PC-3 (cell line): ENCODE measurements around the gene JADE1. TPM values are rescaled to one million over a fixed set of nuclear protein-coding genes. Genes with fewer than 3 reads are reported as not detected.
A peak's percentile ranks its signal among the peaks of the same experiment; 100 is the strongest.

ENCODE experiments used
- ATAC-seq: fragments of 200-7000 bp; cut with Tn5 transposase; 2 replicates; pipeline ENCODE4 v1.9.1; 2020; ENCODE audit warnings: mild to moderate bottlenecking, moderate library complexity
- BruUV-seq: library from RNA; stranded (reverse); fragments of 400-500 nt; replicated peaks from 2 replicates; lab custom pipeline; 2021; lab: Mats Ljungman, UMichigan
- CTCF ChIA-PET: fragments of 300-600 bp; sonication (Branson Sonifier 250); formaldehyde crosslinking; loops from one replicate; lab custom pipeline; 2022; ENCODE audit warnings: antibody characterized with exemption; lab: Charles Lee
- POLR2A ChIA-PET: fragments of 300-600 bp; sonication (Branson Sonifier 250); formaldehyde crosslinking; loops from one replicate; lab custom pipeline; 2022; ENCODE audit warnings: antibody characterized with exemption; ENCODE audit not compliant: unreplicated experiment; lab: Charles Lee
- DNase-seq: peaks from one replicate; pipeline ENCODE4 v3.0.0-alpha.2; 2015
- H2AFZ ChIP-seq: fragments of 300-600 bp; sonication (generic); 2 replicates; pipeline ENCODE4 v1.6.0; 2016; ENCODE audit warnings: antibody characterized with exemption, low read length
- H3F3A ChIP-seq: fragments of 300-600 bp; sonication (generic); one replicate; pipeline ENCODE4 v1.6.0; 2017; ENCODE audit warnings: antibody characterized with exemption, low read length, control low read depth, mild to moderate bottlenecking; ENCODE audit not compliant: unreplicated experiment
- H3K27ac ChIP-seq: fragments of 300-600 bp; sonication (generic); 2 replicates; pipeline ENCODE4 v1.5.1; 2016; ENCODE audit warnings: mild to moderate bottlenecking, low read length
- H3K27me3 ChIP-seq: fragments of 300-600 bp; sonication (generic); 2 replicates; pipeline ENCODE4 v1.6.1; 2016; ENCODE audit warnings: low read length, mixed read lengths
- H3K36me3 ChIP-seq: fragments of 300-600 bp; sonication (generic); 2 replicates; pipeline ENCODE4 v1.6.1; 2016; ENCODE audit warnings: low read depth, mixed run types, low read length, mixed read lengths
- H3K4me1 ChIP-seq: fragments of 300-600 bp; sonication (generic); 2 replicates; pipeline ENCODE4 v1.5.1; 2016; ENCODE audit warnings: low read length; ENCODE audit not compliant: insufficient read depth
- H3K4me2 ChIP-seq: fragments of 300-600 bp; sonication (generic); 2 replicates; pipeline ENCODE4 v1.6.0; 2016; ENCODE audit warnings: low read length
- H3K4me3 ChIP-seq: fragments of 300-600 bp; sonication (generic); 2 replicates; pipeline ENCODE4 v1.5.1; 2016; ENCODE audit warnings: mild to moderate bottlenecking, low read length, mixed read lengths
- H3K79me2 ChIP-seq: fragments of 300-600 bp; sonication (generic); 2 replicates; pipeline ENCODE4 v1.6.1; 2017; ENCODE audit warnings: low read length, mixed read lengths
- H3K9ac ChIP-seq: fragments of 300-600 bp; sonication (generic); 2 replicates; pipeline ENCODE4 v1.6.0; 2016; ENCODE audit warnings: mild to moderate bottlenecking, low read length
- H3K9me2 ChIP-seq: fragments of 300-600 bp; sonication (generic); replicated peaks from 2 replicates; pipeline ENCODE4 v1.6.1; 2016; ENCODE audit warnings: mixed run types, low read length, mixed read lengths
- H3K9me3 ChIP-seq: fragments of 300-600 bp; sonication (generic); 2 replicates; pipeline ENCODE4 v1.6.1; 2016; ENCODE audit warnings: low read length, mixed read lengths
- H4K20me1 ChIP-seq: fragments of 300-600 bp; sonication (generic); 2 replicates; pipeline ENCODE4 v1.6.1; 2016; ENCODE audit warnings: low read length, mixed read lengths
- CTCF ChIP-seq: fragments of 300-600 bp; sonication (generic); conservative IDR thresholded peaks from 2 replicates; pipeline ENCODE4 v1.5.1; 2017; ENCODE audit warnings: antibody characterized with exemption, low read depth, mild to moderate bottlenecking, low read length
- EZH2 ChIP-seq: fragments of 300-600 bp; sonication (generic); IDR thresholded peaks from one replicate; pipeline ENCODE4 v1.6.1; 2017; ENCODE audit warnings: antibody characterized with exemption, mild to moderate bottlenecking, low read length; ENCODE audit not compliant: unreplicated experiment
- EZH2phosphoT487 ChIP-seq: fragments of 300-600 bp; sonication (generic); IDR thresholded peaks from 2 replicates; pipeline ENCODE4 v1.6.1; 2018; ENCODE audit warnings: mild to moderate bottlenecking, antibody characterized with exemption, low read length, borderline replicate concordance
- intact Hi-C: fragments of 100-400 bp; cut with micrococcal nuclease; formaldehyde crosslinking; loops from 2 replicates; pipeline ENCODE4 v1.9.0; 2023
- total RNA-seq: library from RNA; depleted of rRNA; stranded (reverse); fragments of >200 nt; gene quantifications from 2 replicates; pipeline ENCODE4 v1.2.3, GENCODE V29; 2014

The JADE1 gene
- total RNA-seq, 1 experiment from 2014 or later, result 10.8 TPM

GRCh38 chr4:128810331-128810870 lies 901 bp downstream of the JADE1 start:
- no peak for ATAC-seq
- Histone ChIP-seq H3K9me3 (no peaks in the 10 kb centered on the region), H3K27me3 (no peaks in the 10 kb centered on the region), H2AFZ (peak overlapping the region; percentile 90), H3F3A (no peaks in the 10 kb centered on the region), H3K36me3 (no peaks in the 10 kb centered on the region), H3K9ac (peak overlapping the region; percentile 83), H3K4me1 (peaks cover 5% of the 10 kb centered on the region; the same call in 1 of the 2 replicates), H3K9me2 (no peaks in the 10 kb centered on the region), H3K4me2 (peak overlapping the region; percentile 90), H4K20me1 (no peaks in the 10 kb centered on the region), H3K79me2 (peaks cover 41% of the 10 kb centered on the region), H3K27ac (peak overlapping the region; percentile 64), H3K4me3 (peak overlapping the region; percentile 82)
- no TSS peak for BruUV-seq
- peak; percentile 13 for DNase-seq
- CTCF ChIA-PET, result interaction anchor here (0.7 kb wide), 1 partner anchor 12 kb away, joined by 9 read pairs; no protein-coding TSS in a partner anchor
- TF ChIP-seq EZH2 (no peak), CTCF (no peak)
- intact Hi-C loops, result no loop called here
- POLR2A ChIA-PET, result interaction anchor here (0.6 kb wide), 1 partner anchor 244 kb away, joined by 8 read pairs; no protein-coding TSS in a partner anchor

- H3K9me2 ChIP-seq, result no peaks in the 10 kb centered on the region
- peaks cover 5% of the 10 kb centered on the region; the same call in 1 of the 2 replicates for H3K4me1 ChIP-seq
- H3K9ac ChIP-seq, result peak overlapping the region; percentile 83
- peak; percentile 88 for DNase-seq
- intact Hi-C loops, result loop anchor here (1.0 kb wide), 1 partner anchor 282 kb away; the partner anchor contains the start of gene SCLT1
- no peaks in the 10 kb centered on the region for H4K20me1 ChIP-seq
- peak overlapping the region; percentile 90 for H3K4me2 ChIP-seq
- H3F3A ChIP-seq, result no peaks in the 10 kb centered on the region
- TF ChIP-seq EZH2 (no peak), EZH2phosphoT487 (peak; percentile 53; the same call in 1 of the 2 replicates)
- H2AFZ ChIP-seq, result peak overlapping the region; percentile 90
- peak overlapping the region; percentile 57 for H3K27ac ChIP-seq
- ChIA-PET POLR2A (no interaction called here), CTCF (no interaction called here)
- no peaks in the 10 kb centered on the region for H3K9me3 ChIP-seq
- peak; percentile 38 for ATAC-seq
- H3K79me2 ChIP-seq, result peaks cover 47% of the 10 kb centered on the region
- no peaks in the 10 kb centered on the region for H3K27me3 ChIP-seq
- no peaks in the 10 kb centered on the region for H3K36me3 ChIP-seq
- peak overlapping the region; percentile 82 for H3K4me3 ChIP-seq
- BruUV-seq, result no TSS peak
Observed at GRCh38 chr4:128810871-128811570, 1.5 kb downstream of the JADE1 start.

- Histone ChIP-seq H3K9me3 (no peaks in the 10 kb centered on the region), H3K4me2 (peak overlapping the region; percentile 95), H3K4me1 (peaks cover 5% of the 10 kb centered on the region; the same call in 1 of the 2 replicates), H4K20me1 (no peaks in the 10 kb centered on the region), H3K4me3 (peak overlapping the region; percentile 88), H3K9ac (peak overlapping the region; percentile 83), H3K79me2 (peaks cover 55% of the 10 kb centered on the region), H3F3A (no peaks in the 10 kb centered on the region), H3K9me2 (no peaks in the 10 kb centered on the region), H2AFZ (peak overlapping the region; percentile 74), H3K36me3 (no peaks in the 10 kb centered on the region), H3K27me3 (no peaks in the 10 kb centered on the region), H3K27ac (peak overlapping the region; percentile 71)
- ChIA-PET POLR2A (interaction anchor here (0.7 to 1.2 kb wide), 3 partner anchors 11 to 208 kb away, joined by 3 to 6 read pairs (median 5); no protein-coding TSS in a partner anchor), CTCF (no interaction called here)
- peak; percentile 82 for DNase-seq
- BruUV-seq, result no TSS peak
- intact Hi-C loops, result loop anchor here (1.0 kb wide), 1 partner anchor 281 kb away; the partner anchor contains the start of gene SCLT1
- no peak for TF ChIP-seq EZH2
- no peak for TF ChIP-seq CTCF
- TF ChIP-seq EZH2phosphoT487, result no peak
- peak; percentile 54 for ATAC-seq
Observed at GRCh38 chr4:128811571-128812441, 2.3 kb downstream of the JADE1 start.
